ENCODE data around the gene MRPL14.

Gene MRPL14

DNA sequence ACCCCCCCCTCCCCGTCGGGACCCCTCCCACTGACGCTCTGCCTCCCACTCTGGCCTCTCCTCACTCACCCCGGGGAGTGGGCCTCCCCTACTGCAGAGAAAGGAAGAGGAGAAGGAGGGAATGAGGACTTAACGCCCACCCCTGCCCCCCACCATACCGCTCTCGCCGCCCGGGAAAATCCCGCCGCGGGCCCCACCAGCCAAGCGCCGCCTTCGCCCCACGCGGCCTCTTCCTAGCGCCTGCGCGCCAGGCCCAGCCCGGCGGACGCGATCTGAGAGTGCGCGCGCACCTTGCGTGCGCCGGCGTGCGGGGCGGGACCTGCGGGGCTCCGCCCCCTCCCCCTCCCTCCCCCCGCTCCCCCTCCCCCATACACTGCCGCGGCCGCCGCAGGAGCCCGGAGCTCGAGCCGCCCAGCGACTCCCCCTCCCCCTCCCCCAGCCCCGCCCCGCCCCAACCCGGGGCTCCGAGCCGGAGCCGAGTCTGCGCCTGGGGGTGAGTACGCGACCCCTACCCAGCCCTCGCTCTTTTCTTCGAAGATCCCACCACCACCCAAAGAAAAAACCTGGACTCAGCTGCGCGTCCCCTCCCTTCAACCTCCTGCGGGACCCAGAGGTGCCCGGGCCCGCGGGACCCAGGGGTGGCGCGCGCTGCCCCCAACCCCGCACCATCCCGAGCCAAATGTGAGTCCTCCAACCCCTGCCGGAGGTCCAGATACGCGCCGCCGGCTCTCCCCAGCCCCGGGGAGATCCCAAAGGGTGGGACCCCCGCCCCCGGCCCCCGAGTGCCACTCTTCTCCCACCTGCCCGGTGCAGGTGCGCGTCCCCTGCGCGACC is at the start of gene MRPL14, which contains the start of gene TMEM63B:
TSS of gene MRPL14 (minus strand) at position 267 of the 834 bp plus-strand sequence. CDS start 10,841 bp downstream, outside the sequence.
TSS of gene TMEM63B (plus strand) at position 369 of the 834 bp plus-strand sequence. CDS start 7,031 bp downstream, outside the sequence.
- peak; percentile 88 for DNase-seq

DNA sequence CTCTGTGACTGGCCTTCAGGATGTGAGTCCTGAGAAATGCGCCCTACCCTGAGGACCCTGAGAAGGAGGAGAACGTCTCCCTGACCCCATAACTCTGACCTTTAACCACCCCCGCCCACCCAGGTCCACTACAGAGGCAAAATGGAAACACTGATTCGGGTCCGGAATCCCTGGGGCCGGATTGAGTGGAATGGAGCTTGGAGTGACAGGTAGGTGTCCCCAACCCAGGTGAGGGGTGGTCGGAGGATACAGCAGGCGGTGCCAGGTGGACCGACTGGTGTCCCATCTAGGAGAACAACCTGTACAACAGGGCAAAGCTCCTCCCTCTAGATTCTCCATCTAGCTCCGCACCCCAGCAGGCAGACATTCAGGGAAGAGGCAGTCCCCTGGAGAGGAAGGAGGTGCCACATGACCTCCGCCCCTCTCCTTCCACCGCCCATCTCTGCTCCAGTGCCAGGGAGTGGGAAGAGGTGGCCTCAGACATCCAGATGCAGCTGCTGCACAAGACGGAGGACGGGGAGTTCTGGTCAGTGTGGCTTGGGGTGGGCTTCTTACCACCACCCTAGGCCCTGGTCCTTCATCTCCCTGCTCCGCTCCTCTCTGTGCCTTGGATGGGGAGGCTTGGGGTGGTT is 49.0 kb upstream of the MRPL14 start:
- no peak for DNase-seq

DNA sequence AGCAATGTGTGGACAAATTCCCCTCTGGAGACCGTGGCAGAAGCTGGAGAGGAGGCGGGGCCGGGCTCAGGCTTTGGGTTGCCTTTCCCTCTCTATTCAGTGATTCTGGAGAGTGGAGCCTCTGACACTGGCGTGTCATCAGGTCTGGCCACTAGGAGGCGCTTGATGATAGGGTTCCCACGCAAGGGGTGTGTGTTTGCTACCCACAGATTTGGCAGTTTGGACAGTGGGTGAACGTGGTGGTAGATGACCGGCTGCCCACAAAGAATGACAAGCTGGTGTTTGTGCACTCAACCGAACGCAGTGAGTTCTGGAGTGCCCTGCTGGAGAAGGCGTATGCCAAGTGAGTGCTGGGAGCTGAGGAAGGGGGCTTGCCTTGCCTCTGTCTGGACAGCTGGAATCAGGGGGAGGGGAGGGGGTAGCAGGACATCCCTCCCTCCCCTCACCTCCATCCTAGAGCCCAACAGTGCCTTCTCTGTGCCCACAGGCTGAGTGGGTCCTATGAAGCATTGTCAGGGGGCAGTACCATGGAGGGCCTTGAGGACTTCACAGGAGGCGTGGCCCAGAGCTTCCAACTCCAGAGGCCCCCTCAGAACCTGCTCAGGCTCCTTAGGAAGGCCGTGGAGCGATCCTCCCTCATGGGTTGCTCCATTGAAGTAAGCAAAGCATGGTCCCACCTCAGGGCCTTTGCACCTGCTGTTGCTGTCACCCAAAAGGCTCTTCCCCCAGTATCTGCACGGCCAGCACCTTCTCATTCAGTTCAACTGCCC is 45.7 kb upstream of the MRPL14 start:
- DNase-seq, result peak; percentile 79

DNA sequence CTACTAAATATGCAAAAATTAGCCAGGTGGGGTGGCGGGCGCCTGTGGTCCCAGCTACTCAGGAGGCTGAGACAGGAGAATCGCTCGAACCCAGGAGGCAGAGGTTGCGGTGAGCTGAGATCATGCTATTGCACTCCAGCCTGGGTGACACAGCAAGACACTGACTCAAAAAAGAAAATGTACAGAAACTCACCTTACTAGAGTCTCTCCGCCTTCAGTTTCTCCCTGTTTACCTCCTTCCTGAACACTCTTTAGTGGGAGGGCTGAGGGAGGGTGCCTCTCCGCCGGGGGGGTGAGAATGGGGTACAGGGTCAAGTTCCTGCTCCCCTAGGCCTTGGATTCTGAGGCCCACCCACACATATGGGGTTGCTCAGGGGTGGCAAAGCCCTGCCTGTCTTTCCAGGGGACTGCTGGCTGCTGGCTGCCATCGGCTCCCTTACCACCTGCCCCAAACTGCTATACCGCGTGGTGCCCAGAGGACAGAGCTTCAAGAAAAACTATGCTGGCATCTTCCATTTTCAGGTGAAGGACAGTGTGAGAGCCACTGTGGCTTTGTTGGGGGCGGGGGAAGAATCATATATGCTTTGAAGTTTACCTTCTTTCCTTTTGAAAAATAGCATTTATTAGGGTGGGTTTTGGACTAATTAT is 44.8 kb upstream of the MRPL14 start:
- DNase-seq, result no peak

DNA sequence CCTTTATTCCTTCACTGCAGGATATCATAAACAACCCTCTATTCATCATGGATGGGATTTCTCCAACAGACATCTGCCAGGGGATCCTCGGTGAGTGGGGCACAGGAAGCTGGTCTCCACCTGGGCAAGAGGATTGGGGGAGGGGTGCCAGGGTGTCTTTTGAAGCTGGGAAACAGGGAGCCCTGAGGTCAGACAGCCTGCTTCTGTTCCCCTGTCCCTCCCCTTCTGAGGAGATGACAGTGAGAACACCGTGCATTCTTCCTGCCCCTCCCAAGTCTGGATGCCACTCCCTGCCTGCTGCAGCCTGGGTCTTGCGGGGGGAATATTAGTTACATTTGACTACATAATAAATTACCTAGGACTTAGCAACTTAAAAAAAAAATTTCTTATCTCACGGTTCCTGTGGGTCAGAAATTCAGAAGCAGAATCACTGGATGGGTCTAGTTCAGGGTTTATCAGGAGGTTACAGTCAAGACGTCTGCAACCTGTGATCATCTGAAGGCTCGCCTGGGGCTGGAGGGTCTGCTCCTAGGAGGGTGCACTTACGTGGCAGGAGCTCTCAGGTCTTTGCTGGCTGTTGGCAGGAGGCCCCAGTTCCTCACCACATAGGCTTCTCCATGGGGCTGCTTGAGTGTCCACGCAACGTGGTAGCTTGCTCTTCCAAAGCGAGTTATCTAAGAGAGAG is 42.8 kb upstream of the MRPL14 start:
- no peak for DNase-seq

DNA sequence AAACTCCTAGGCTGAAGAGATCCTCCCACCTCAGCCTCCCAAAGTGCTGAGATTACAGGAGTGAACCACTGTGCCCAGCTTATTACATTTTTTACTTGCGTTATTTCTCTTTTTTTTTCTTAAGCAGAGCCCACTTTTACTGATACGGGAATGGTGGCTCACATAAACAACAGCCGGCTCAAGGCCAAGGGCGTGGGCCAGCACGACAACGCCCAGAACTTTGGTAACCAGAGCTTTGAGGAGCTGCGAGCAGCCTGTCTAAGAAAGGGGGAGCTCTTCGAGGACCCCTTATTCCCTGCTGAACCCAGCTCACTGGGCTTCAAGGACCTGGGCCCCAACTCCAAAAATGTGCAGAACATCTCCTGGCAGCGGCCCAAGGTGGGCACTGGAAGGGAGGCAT is 41.9 kb upstream of the MRPL14 start:
- no peak for DNase-seq

DNA sequence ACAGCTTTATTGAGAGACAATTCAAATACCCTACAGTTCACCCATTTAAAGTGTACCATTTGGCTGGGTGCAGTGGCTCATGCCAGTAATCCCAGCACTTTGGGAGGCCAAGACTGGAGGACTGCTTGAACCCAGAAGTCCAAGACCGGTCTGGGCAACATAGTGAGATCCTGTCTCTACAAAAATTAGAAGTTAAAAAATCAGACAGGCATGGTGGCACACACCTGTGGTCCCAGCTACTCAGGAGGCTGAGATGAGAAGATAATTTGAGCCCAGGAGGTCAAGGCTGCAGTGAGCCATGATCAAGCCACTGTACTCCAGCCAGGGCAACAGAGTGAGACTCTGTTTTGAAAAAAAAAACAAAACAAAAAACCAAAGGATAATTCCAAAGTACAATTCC is 40.3 kb upstream of the MRPL14 start:
- DNase-seq, result no peak

DNA sequence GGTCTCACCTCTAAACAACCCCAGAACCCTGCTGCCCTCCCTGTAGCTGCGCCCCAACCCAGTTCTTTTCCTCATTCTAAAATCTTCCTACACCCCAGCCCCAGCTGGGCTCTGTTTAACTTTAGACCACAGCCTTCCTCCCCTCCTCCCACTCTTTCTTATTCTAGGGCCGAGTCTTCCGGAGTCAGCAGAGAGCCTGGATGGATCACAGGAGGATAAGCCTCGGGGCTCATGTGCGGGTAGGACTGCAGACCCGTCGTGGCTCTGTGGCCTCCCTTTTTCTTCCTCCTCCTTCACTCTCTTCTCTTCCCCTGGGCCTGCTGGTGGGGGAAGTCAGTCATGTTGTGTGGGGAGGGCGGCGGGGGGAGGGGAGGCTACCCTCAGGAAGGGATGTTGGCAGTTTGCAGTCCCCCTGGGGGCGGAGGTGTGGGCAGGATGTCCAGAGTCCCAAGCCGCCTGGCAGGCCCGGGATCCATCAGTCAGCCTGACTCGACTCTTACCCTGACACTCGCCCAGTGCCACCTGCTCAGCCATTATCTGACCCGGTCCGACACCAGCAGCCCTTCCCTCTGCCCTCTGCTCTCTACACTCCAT is 39.4 kb upstream of the MRPL14 start:
- no peak for DNase-seq

DNA sequence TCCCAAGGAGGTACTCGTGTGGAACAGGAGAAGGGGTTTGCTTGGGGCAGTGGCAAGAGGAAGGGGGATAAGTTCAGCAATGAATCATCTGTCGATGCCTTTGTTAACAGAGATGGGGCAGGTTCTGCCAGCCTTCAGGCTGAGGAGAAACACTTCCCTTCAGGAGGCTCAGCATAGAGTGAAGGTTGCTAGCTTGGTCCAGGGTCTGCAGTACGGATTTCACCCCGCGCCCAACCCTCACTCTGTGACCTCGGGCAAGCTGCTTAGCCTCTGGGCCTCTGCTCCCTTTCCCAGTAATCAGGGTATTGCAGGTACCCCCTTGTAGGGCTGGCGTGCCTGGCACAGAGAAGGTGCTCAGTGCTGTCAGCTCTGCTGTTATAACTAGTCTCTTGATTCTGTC is 38.9 kb upstream of the MRPL14 start:
- no peak for DNase-seq

DNA sequence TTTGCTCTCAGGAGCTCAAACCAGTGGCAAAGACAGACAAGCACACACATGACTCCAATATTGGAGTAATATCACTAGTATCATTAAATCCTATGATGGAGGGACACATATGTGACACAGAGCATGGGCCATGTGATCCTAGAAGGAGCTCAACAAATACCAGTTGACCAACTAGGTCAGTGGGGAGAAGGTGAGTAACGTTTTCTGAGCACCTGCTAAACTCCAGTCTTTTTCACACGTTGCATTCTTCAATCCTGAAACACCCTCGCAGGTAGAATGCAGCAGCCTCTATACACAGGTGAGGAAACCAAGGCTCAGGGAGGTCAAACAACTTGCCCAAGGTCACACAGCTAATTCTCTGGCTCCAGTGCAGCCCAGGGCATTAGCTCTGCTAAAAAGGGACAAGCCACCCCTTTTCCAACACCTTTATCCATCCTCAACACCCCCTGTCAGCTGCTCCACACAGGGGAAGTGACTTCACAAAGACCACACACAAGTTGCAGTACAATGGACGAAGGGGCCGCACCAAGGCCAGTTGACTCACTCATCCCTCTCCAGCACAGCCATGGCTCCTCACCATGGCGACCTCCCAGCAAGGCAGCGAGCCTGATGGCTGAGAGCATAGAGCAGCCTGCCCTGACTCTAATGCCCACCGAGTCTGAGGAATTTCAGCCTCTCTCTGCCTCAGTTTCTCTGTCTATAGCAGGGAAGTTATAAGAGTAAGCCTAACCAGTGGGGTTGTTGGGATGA is 35.8 kb upstream of the MRPL14 start:
- DNase-seq, result no peak

DNA sequence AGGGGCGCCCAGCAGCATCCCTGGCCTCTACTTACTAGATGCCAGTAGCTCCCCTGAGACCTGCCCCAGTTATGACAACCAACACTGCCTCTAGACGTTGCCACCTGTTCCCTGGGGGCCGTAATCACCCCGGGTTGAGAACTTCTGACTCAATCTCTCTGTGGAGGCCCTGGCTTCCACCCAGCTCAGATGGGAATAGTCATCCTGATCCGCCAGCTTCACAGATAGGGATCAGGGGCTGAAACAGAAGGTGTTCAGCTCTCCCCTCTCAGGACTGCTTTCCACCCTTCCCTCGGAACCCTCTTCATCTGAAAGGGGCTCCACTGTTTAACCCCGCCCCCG is 34.7 kb upstream of the MRPL14 start:
- no peak for DNase-seq

DNA sequence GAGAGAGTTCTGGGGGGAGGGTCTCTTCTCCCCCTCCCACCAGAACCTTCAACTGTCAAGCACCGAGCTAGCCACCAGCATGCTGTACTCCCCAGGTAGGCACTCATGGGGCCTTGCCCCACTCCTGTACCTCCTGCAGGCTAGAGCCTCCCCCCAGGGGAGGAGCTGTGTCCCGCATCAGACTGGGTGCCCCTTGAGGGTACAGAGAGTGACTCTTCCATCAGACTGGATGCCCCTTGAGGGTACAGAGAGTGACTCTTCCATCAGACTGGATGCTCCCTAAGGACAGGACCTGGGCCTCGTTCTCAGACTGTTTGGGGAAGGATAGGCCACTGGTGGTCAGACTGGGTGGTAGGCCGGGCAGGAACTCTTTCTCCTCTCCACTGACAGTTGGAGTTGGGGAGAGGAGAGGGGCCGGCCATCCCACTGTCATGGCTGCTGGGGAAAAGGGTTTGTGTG is 31.5 kb upstream of the MRPL14 start, which contains the start of gene CAPN11:
TSS of gene CAPN11 (plus strand) at position 51 of the 459 bp plus-strand sequence. CDS start at position 80, 29 bp downstream.
- no peak for DNase-seq

DNA sequence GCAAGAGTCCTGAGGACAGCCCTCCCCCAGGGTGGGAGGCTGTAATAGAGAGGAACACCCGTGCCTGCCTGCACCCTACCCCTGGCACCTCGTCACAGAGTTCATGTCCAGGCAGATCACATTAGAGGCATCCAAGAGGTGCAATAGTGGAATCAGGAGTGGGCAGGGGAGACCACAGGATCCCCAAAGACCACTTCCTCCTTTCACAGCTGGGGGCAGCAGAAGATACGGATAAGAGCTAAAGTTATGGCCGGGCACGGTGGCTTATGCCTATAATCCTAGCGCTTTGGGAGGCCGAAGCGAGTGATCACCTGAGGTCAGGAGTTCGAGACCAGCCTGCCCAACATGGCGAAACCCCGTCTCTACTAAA is 29.9 kb upstream of the MRPL14 start:
- no peak for DNase-seq

DNA sequence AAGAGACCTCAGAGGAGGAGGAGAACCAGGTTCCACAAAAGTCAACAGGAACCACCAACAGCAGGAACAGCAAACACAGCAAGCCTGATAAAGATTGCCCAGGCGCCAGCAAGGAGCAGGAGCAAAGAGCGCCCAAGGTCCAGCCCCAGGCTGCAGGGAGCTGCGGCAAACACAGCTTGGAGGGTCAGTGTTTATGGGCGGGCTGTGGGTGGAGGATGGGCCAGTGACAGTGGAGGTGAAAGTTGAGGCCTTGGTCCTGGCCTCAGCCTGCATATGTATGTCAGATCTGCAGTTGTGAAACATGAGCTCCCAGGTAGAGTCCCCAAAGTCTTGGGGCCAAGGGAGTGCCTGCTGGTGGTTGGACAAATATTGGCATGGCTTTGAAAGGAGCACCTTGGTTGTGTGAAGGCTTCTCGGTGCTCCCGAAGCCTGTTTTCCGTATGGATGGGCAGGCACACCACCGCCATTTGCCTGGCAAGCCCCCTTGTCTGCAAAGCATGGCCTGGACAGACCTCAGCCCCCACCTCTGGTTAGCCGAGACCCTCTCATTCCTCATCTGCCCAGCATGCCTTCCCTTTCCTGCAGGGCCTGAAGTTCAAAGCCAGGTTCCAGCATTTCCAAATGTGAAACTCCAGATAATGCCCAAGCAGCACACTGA is 29.4 kb upstream of the MRPL14 start:
- DNase-seq, result no peak

DNA sequence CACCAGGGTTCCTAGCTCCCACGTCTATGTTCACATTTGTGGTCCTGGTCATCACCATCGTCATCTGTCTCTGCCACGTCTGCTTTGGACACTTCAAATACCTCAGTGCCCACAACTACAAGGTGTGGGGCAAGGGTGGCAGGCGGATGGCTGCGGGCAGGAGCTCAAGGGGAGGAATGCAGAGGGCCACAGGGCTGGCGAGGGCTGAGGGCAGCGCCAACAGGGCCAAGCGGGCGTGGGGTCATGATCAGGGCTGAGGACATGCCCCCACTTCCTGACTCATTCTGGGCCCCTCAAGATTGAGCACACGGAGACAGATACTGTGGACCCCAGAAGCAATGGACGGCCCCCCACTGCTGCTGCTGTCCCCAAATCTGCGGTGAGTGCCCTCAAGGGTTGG is 26.8 kb upstream of the MRPL14 start:
- DNase-seq, result no peak

DNA sequence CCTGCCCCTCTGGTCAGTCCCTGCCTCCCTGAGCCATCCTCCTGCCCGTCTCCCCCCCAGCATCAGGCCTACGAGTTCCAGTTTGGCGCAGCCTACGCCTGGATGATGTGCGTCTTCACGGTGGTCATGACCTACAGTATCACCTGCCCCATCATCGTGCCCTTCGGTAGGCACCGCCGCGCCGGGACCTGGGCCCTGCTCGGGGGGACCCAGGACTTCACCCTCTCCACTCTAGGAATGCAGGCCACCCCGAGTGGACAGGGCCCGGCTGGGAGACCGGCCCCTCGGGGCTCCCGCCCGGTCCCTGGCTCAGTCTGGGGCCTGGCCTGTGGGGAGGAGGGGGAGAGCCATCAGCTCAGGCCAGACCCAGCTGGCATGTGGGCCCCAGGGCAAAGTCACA is 25.3 kb upstream of the MRPL14 start:
- no peak for DNase-seq

DNA sequence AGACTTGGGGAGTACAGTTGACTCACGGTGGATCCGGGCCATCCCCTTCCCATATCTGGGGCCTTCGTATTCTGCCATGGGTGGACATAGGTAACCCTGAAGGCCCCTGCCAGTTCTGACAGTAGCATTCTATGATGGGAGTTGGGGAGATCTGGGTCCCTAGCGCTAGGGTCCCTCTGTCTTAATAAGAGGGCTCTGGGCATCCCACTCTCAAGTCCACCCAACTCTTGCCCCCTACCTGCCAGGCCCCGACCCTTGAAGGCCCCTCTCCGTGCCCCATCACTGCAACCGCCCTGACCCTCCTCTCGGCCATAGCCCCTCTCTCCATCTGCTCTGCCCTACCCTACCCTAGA is 24.8 kb upstream of the MRPL14 start:
- no peak for DNase-seq

DNA sequence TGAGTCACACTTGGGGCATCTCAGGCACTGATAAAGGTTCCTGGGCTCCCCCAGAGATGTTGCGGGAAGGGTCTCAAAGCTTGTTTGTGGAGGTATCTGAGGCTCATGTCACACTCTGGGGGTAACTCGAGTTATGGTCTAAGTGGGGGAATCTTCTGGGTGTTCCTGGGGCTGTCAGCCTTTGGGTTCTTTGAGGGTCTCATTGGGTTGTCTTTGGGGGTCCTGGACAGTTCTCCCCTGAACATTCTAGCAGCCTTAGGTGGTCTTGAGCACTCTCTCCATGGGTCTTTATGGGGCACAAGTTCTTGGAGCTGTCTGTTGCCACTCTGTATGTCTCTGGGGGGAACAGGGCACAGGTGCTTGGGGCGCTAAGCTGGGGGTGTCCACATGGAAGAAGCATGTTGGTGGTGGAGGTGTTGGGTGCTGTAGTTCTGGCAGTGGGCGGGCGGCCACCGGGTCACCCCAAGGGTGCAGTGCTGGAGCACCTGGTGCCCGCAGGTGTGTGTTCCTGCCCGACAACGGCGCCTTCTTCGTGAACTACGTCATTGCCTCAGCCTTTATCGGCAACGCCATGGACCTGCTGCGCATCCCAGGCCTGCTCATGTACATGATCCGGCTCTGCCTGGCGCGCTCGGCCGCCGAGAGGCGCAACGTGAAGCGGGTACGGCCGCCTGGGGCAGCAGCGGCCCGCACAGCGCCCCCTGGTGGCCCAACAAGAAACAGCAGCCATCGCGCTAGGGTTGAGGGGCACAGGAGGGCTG is 24.3 kb upstream of the MRPL14 start:
- DNase-seq, result peak; percentile 80

DNA sequence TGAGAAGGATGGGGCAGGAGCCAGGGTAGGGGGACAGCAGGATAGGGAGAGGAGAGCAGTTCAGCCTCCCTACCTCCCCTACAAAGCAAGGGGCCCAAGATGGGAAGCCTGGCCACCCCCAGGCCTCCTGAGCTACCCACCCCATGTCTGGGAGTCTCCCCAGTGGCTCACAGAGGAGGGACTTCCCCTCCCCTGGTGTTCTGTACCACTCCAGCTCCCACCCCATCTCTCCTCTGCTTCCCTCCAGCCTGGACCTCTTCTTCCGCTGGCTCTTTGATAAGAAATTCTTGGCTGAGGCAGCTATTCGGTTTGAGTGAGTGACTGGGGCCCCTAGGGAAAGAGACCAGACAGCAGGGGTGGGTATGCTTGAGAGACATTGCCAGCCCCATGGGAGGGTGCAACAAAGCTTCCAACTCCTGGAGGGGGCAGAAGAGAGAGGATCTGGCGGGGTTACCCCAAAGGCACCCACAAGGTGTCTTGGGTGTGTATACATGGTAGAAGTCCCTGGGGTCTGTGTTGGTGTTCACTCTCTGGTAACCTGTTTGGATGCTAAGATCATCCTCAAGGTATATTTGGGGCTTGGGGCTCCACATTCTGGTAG is 23.2 kb upstream of the MRPL14 start:
- no peak for DNase-seq
